NB4 (cell line): ENCODE measurements around the gene GNG13.

ENCODE experiments used
- CTCF ChIP-seq: IDR thresholded peaks from one replicate; pipeline ENCODE4 v1.5.1; 2012; ENCODE audit warnings: low read depth, low read length
- MAX ChIP-seq: IDR thresholded peaks from 2 replicates; pipeline ENCODE4 v1.6.1; 2011; ENCODE audit warnings: low read depth, low read length
- POLR2A ChIP-seq: IDR thresholded peaks from 2 replicates; pipeline ENCODE4 v1.6.1; 2011; ENCODE audit warnings: mild to moderate bottlenecking; ENCODE audit not compliant: insufficient read length; ENCODE audit errors: extremely low read depth

GRCh38 chr16:768428-768827, 32.1 kb downstream of the GNG13 start:
- TF ChIP-seq CTCF (no peak), POLR2A (no peak), MAX (no peak)
